Esophagus squamous epithelium (tissue), 5 donors: ENCODE data around the gene PCED1A. TPM values are rescaled to one million over a fixed set of nuclear protein-coding genes. Genes with fewer than 3 reads are reported as not detected.

ENCODE experiments used
- DNase-seq: peaks from one replicate; lab custom pipeline; 2025; lab: John Stamatoyannopoulos, UW
- H3K27ac ChIP-seq, 4 donors: fragments of 200-600 bp; sonication (generic); one replicate each; pipeline ENCODE4 v1.5.1; 2016 to 2019; ENCODE audit warnings: mild to moderate bottlenecking in 1 of 4
- H3K27me3 ChIP-seq, 4 donors: fragments of 200-600 bp; sonication (generic); 1 replicate in 3 of 4; 2 replicates in 1 of 4; pipeline versions ENCODE4 v1.5.1 to v1.6.0; 2017 to 2021; ENCODE audit warnings: antibody characterized with exemption in 1 of 4
- H3K36me3 ChIP-seq, 3 donors: fragments of 200-600 bp; sonication (generic); one replicate each; pipeline ENCODE4 v1.5.1; 2016 to 2019
- H3K4me1 ChIP-seq, 3 donors: fragments of 200-600 bp; sonication (generic); one replicate each; pipeline ENCODE4 v1.5.1; 2017 to 2019
- H3K4me3 ChIP-seq, 4 donors: fragments of 200-600 bp; sonication (generic); 1 replicate in 3 of 4; 2 replicates in 1 of 4; pipeline ENCODE4 v1.5.1; 2016 to 2019; ENCODE audit warnings: mild to moderate bottlenecking in 2 of 4, moderate library complexity in 1 of 4
- H3K9me3 ChIP-seq, 3 donors: fragments of 200-600 bp; sonication (generic); one replicate each; pipeline ENCODE4 v1.5.1; 2016 to 2019
- POLR2A ChIP-seq, 4 donors: fragments of 450-650 bp; IDR thresholded peaks; one replicate each; pipeline ENCODE4 v1.6.1; 2017; ENCODE audit warnings: antibody characterized with exemption in 4 of 4, mild to moderate bottlenecking in 4 of 4, moderate library complexity in 3 of 4
- WGBS, 2 donors: methylation state at CpG; one replicate each; pipeline ENCODE4 v1.1.5; 2018; 5-methylcytosine and 5-hydroxymethylcytosine counted together
- intact Hi-C: fragments of 100-400 bp; cut with DNase I; formaldehyde crosslinking; loops from one replicate; pipeline ENCODE4 v1.15.0; 2022
- total RNA-seq, 4 donors: library from RNA; depleted of rRNA; stranded (reverse); fragments of >200 nt; gene quantifications; one replicate each; pipeline ENCODE4 v1.1.0, GENCODE V29; 2016
- TF ChIP-seq, protein P1 (sequence below), 6 experiments: fragments of 450-650 bp in 4 of 6; fragments of 200-600 bp in 2 of 6; sonication (generic) in 2 of 6; IDR thresholded peaks; one replicate each; pipeline ENCODE4 v1.5.1; 2016 to 2019; ENCODE audit warnings: antibody characterized with exemption in 6 of 6, mild to moderate bottlenecking in 4 of 6, moderate library complexity in 4 of 6
- donor health status: DM: yes; HTN: yes; CAD: no.

PCED1A gene
- total RNA-seq, 4 donors from 2014 or later: 9.0 to 25.6 (median 16.6) TPM

DNA sequence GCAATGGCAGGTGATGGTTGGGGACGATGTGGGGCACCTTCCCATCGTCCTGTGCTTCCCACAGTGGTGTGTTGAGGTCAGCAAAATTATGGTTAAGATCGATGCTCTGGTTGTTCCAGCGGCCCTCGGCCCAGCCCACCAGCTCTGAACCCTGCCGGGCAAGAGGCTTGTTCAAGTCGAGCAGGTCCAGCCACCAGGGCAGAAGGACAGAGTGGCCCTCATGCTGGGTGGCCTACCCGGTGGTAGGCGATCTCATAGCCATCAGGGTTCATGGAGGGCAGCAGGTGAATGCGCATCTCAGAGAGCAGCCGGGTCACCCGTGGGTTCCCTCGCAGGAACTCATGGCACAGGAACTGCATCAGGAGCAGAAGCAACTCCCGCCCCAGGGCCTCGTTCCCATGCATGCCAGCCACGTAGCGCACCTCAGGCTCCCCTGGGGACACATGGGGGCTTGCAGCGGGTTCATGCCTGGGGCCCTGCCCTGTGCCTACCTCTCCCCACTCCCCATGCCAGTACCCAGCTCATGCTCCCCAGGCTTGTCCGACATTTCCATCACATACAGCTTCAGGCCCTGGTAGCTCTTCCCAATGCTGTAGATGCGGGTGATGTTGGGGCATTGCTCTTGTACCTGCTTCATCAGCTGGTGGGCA, 44.3 kb downstream of the PCED1A start:
- H3K27me3 ChIP-seq: peaks cover 0 to 73% (median 8%) of the 10 kb centered on the region in 4 donors

DNA sequence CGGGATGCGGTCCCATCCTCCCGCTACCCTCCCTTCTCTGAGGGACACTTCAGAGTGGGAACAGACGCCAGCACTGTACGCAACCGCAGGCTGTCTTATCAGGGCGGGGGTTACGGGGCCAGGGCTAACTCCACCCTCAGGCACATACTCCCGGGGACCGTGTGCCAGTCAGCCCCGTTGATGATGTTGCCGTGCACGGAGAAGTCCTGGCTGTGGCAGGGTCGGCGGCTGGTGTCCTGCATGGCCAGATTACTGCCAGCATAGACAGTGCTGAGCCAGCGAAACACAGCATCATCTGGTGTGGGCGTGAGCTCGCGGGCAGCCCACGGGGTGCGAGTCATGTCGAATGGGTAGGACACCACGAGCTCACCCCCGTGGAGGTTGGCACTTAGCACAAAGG, 45.0 kb downstream of the PCED1A start:
- Histone ChIP-seq H3K4me1 (peaks cover 11 to 25% (median 15%) of the 10 kb centered on the region in 3 donors), H3K36me3 (no peaks in the 10 kb centered on the region), H3K4me3 (no peak overlapping the region), H3K27me3 (peaks cover 0 to 71% (median 4%) of the 10 kb centered on the region in 4 donors), H3K27ac (no peak overlapping the region), H3K9me3 (no peaks in the 10 kb centered on the region)
- intact Hi-C loops: no loop called here
- no peak for TF ChIP-seq POLR2A (IDR thresholded peaks at IDR 0.05)
- TF ChIP-seq, protein P1, sequence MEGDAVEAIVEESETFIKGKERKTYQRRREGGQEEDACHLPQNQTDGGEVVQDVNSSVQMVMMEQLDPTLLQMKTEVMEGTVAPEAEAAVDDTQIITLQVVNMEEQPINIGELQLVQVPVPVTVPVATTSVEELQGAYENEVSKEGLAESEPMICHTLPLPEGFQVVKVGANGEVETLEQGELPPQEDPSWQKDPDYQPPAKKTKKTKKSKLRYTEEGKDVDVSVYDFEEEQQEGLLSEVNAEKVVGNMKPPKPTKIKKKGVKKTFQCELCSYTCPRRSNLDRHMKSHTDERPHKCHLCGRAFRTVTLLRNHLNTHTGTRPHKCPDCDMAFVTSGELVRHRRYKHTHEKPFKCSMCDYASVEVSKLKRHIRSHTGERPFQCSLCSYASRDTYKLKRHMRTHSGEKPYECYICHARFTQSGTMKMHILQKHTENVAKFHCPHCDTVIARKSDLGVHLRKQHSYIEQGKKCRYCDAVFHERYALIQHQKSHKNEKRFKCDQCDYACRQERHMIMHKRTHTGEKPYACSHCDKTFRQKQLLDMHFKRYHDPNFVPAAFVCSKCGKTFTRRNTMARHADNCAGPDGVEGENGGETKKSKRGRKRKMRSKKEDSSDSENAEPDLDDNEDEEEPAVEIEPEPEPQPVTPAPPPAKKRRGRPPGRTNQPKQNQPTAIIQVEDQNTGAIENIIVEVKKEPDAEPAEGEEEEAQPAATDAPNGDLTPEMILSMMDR (IDR thresholded peaks at IDR 0.05): no peak
- DNase-seq: no peak
- 83 to 85% methylated on average over 14 to 22 of the region's 24 CpGs for WGBS, 2 donors

More for the DNA sequence above, 44.3 kb downstream of the PCED1A start:
- DNase-seq: no peak
- TF ChIP-seq POLR2A (IDR thresholded peaks at IDR 0.05): no peak
- TF ChIP-seq, protein P1 (IDR thresholded peaks at IDR 0.05): no peak
- WGBS, 2 donors: 85 to 94% methylated on average over 3 to 16 of the region's 20 CpGs
- no peak overlapping the region for H3K27ac ChIP-seq
- no peaks in the 10 kb centered on the region for H3K9me3 ChIP-seq
- H3K4me3 ChIP-seq: no peak overlapping the region
- H3K4me1 ChIP-seq: peaks cover 13 to 31% (median 19%) of the 10 kb centered on the region in 3 donors
- no peaks in the 10 kb centered on the region for H3K36me3 ChIP-seq
- intact Hi-C loops: no loop called here

DNA sequence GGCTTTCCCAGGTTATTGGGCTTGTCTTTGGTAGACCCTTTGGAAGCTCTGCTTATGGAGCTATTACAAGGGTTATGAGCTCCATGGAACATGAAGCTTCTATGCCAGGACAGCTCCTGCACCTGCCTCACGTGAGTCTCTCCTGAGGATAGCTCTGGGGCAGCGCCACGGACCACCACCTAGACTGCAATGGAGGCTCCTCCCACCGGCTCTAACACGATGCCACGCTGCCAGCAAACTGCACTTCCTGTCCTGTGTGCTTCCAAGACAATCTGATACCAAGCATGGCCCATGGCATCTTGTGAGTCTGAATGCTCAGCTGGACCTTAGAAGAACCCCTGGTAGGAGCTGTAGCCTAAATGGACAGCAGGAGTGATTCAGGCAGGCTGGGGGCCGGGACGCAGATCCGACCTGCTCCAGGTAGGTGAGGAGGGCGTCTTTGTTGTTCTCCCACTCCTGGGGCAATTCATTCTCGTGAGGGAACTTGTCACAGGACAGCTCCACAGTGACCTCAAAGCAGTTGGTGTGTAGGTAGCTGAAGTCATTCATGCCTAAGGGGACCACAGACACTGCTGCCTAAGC, 45.5 kb downstream of the PCED1A start:
- Histone ChIP-seq H3K36me3 (no peaks in the 10 kb centered on the region), H3K4me1 (peaks cover 7 to 20% (median 10%) of the 10 kb centered on the region in 3 donors), H3K4me3 (no peak overlapping the region), H3K27ac (no peak overlapping the region), H3K27me3 (peaks cover 0 to 71% (median 1%) of the 10 kb centered on the region in 4 donors), H3K9me3 (no peaks in the 10 kb centered on the region)
- no peak for TF ChIP-seq POLR2A (IDR thresholded peaks at IDR 0.05)
- TF ChIP-seq, protein P1 (IDR thresholded peaks at IDR 0.05): no peak
- DNase-seq: no peak
- WGBS, 2 donors: 81 to 83% methylated on average over 7 to 11 of the region's 11 CpGs
- intact Hi-C loops: no loop called here

DNA sequence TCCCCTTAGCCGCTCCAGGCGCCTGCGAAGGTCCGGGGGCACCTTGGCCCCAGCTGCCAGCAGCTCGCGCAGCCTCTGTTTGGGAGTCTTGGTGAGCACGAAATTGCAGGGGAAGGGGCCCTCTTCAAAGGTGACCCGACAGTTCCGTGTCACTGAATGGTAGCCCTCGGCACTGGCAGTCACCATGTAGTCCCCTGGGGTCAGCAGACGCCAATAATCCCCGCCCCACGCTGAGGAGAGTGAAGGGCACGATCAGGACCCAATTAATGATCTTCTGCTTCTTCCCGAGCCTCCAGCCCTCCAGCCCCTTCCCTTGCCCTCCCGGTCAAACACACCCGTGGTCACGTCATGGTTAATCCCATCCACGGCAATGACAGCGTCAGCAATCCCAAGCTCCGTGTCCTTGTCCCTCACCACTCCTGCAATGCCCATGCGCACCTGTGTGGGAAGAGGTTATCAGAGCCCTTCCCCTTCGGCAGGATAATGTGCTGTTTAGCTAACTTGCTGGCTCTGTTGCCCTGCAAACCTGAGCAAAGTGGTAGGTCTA, 46.2 kb downstream of the PCED1A start:
- no peak for DNase-seq
- H3K36me3 ChIP-seq: no peaks in the 10 kb centered on the region
- peaks cover under 1 to 13% (median 4%) of the 10 kb centered on the region in 3 donors for H3K4me1 ChIP-seq
- TF ChIP-seq, protein P1 (IDR thresholded peaks at IDR 0.05): no peak
- TF ChIP-seq POLR2A (IDR thresholded peaks at IDR 0.05): no peak
- no peaks in the 10 kb centered on the region for H3K9me3 ChIP-seq
- peaks cover 0 to 70% (median 0%) of the 10 kb centered on the region in 4 donors for H3K27me3 ChIP-seq
- 87 to 90% methylated on average over 19 to 20 of the region's 23 CpGs for WGBS, 2 donors
- no peak overlapping the region for H3K27ac ChIP-seq
- H3K4me3 ChIP-seq: no peak overlapping the region
- intact Hi-C loops: no loop called here

DNA sequence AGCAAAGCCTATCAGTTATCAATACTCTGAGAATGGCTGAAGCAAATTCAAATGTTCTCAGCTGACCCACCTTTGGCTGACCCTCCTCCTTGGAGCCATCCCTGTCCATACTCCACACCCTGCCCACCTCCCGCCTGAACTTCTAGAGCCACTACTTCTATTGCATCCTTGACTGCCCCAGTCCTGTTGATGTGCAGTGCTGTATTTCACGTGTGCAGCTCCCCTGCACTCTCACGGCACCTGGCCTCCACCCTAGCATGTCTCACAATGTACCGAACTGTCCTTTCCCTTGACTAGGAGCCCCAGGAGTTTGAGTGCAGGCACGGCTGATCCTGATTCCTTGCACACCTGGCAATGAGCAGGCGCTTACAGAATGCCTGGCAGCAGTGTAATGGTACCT, 47.0 kb downstream of the PCED1A start:
- H3K27me3 ChIP-seq: peaks cover 0 to 64% (median 0%) of the 10 kb centered on the region in 4 donors
- H3K4me1 ChIP-seq: peaks cover 0 to 5% (median 0%) of the 10 kb centered on the region in 3 donors
- H3K36me3 ChIP-seq: no peaks in the 10 kb centered on the region
- intact Hi-C loops: no loop called here
- no peak for TF ChIP-seq POLR2A (IDR thresholded peaks at IDR 0.05)
- TF ChIP-seq, protein P1 (IDR thresholded peaks at IDR 0.05): no peak
- DNase-seq: no peak
- no peak overlapping the region for H3K4me3 ChIP-seq
- no peak overlapping the region for H3K27ac ChIP-seq
- 81 to 83% methylated on average over 3 to 6 of the region's 6 CpGs for WGBS, 2 donors
- H3K9me3 ChIP-seq: no peaks in the 10 kb centered on the region
